PC-3 (cell line): ENCODE data around the gene R3HDML. TPM values are rescaled to one million over a fixed set of nuclear protein-coding genes. Genes with fewer than 3 reads are reported as not detected.

Experiments
- ATAC-seq: fragments of 200-7000 bp; cut with Tn5 transposase; 2 replicates; pipeline ENCODE4 v1.9.1; 2020; ENCODE audit warnings: mild to moderate bottlenecking, moderate library complexity
- BruUV-seq: library from RNA; stranded (reverse); fragments of 400-500 nt; replicated peaks from 2 replicates; lab custom pipeline; 2021; lab: Mats Ljungman, UMichigan
- CTCF ChIA-PET: fragments of 300-600 bp; sonication (Branson Sonifier 250); formaldehyde crosslinking; loops from one replicate; lab custom pipeline; 2022; ENCODE audit warnings: antibody characterized with exemption; lab: Charles Lee
- POLR2A ChIA-PET: fragments of 300-600 bp; sonication (Branson Sonifier 250); formaldehyde crosslinking; loops from one replicate; lab custom pipeline; 2022; ENCODE audit warnings: antibody characterized with exemption; ENCODE audit not compliant: unreplicated experiment; lab: Charles Lee
- DNase-seq: peaks from one replicate; pipeline ENCODE4 v3.0.0-alpha.2; 2015
- H2AFZ ChIP-seq: fragments of 300-600 bp; sonication (generic); 2 replicates; pipeline ENCODE4 v1.6.0; 2016; ENCODE audit warnings: antibody characterized with exemption, low read length
- H3F3A ChIP-seq: fragments of 300-600 bp; sonication (generic); one replicate; pipeline ENCODE4 v1.6.0; 2017; ENCODE audit warnings: antibody characterized with exemption, low read length, control low read depth, mild to moderate bottlenecking; ENCODE audit not compliant: unreplicated experiment
- H3K27ac ChIP-seq: fragments of 300-600 bp; sonication (generic); 2 replicates; pipeline ENCODE4 v1.5.1; 2016; ENCODE audit warnings: mild to moderate bottlenecking, low read length
- H3K27me3 ChIP-seq: fragments of 300-600 bp; sonication (generic); 2 replicates; pipeline ENCODE4 v1.6.1; 2016; ENCODE audit warnings: low read length, mixed read lengths
- H3K36me3 ChIP-seq: fragments of 300-600 bp; sonication (generic); 2 replicates; pipeline ENCODE4 v1.6.1; 2016; ENCODE audit warnings: low read depth, mixed run types, low read length, mixed read lengths
- H3K4me1 ChIP-seq: fragments of 300-600 bp; sonication (generic); 2 replicates; pipeline ENCODE4 v1.5.1; 2016; ENCODE audit warnings: low read length; ENCODE audit not compliant: insufficient read depth
- H3K4me2 ChIP-seq: fragments of 300-600 bp; sonication (generic); 2 replicates; pipeline ENCODE4 v1.6.0; 2016; ENCODE audit warnings: low read length
- H3K4me3 ChIP-seq: fragments of 300-600 bp; sonication (generic); 2 replicates; pipeline ENCODE4 v1.5.1; 2016; ENCODE audit warnings: mild to moderate bottlenecking, low read length, mixed read lengths
- H3K79me2 ChIP-seq: fragments of 300-600 bp; sonication (generic); 2 replicates; pipeline ENCODE4 v1.6.1; 2017; ENCODE audit warnings: low read length, mixed read lengths
- H3K9ac ChIP-seq: fragments of 300-600 bp; sonication (generic); 2 replicates; pipeline ENCODE4 v1.6.0; 2016; ENCODE audit warnings: mild to moderate bottlenecking, low read length
- H3K9me2 ChIP-seq: fragments of 300-600 bp; sonication (generic); replicated peaks from 2 replicates; pipeline ENCODE4 v1.6.1; 2016; ENCODE audit warnings: mixed run types, low read length, mixed read lengths
- H3K9me3 ChIP-seq: fragments of 300-600 bp; sonication (generic); 2 replicates; pipeline ENCODE4 v1.6.1; 2016; ENCODE audit warnings: low read length, mixed read lengths
- H4K20me1 ChIP-seq: fragments of 300-600 bp; sonication (generic); 2 replicates; pipeline ENCODE4 v1.6.1; 2016; ENCODE audit warnings: low read length, mixed read lengths
- CTCF ChIP-seq: fragments of 300-600 bp; sonication (generic); conservative IDR thresholded peaks from 2 replicates; pipeline ENCODE4 v1.5.1; 2017; ENCODE audit warnings: antibody characterized with exemption, low read depth, mild to moderate bottlenecking, low read length
- EZH2 ChIP-seq: fragments of 300-600 bp; sonication (generic); IDR thresholded peaks from one replicate; pipeline ENCODE4 v1.6.1; 2017; ENCODE audit warnings: antibody characterized with exemption, mild to moderate bottlenecking, low read length; ENCODE audit not compliant: unreplicated experiment
- EZH2phosphoT487 ChIP-seq: fragments of 300-600 bp; sonication (generic); IDR thresholded peaks from 2 replicates; pipeline ENCODE4 v1.6.1; 2018; ENCODE audit warnings: mild to moderate bottlenecking, antibody characterized with exemption, low read length, borderline replicate concordance
- intact Hi-C: fragments of 100-400 bp; cut with micrococcal nuclease; formaldehyde crosslinking; loops from 2 replicates; pipeline ENCODE4 v1.9.0; 2023
- total RNA-seq: library from RNA; depleted of rRNA; stranded (reverse); fragments of >200 nt; gene quantifications from 2 replicates; pipeline ENCODE4 v1.2.3, GENCODE V29; 2014

The R3HDML gene
- total RNA-seq, 1 experiment from 2014 or later, result not detected

GRCh38 chr20:44355498-44356352 is 18.9 kb downstream of the R3HDML start, which contains the start of gene HNF4A:
TSS of gene HNF4A (plus strand) at chr20:44355699. CDS start at chr20:44355805, 106 bp downstream.
- no TSS peak for BruUV-seq
- TF ChIP-seq CTCF (no peak), EZH2phosphoT487 (no peak), EZH2 (no peak)
- no peaks in the 10 kb centered on the region for H3K79me2 ChIP-seq
- no peaks in the 10 kb centered on the region for H3K36me3 ChIP-seq
- no peak within 1 kb of the TSS for H3K4me3 ChIP-seq
- H3K4me2 ChIP-seq, result no peak within 1 kb of the TSS
- CTCF ChIA-PET, result no interaction called here
- intact Hi-C loops, result no loop called here
- no peak within 1 kb of the TSS for H2AFZ ChIP-seq
- no peaks in the 10 kb centered on the region for H3K9me3 ChIP-seq
- H3K9me2 ChIP-seq, result no peaks in the 10 kb centered on the region
- POLR2A ChIA-PET, result no interaction called here
- H3F3A ChIP-seq, result no peaks in the 10 kb centered on the region
- DNase-seq (no peak), ATAC-seq (no peak)
- H3K27me3 ChIP-seq, result peaks cover 32% of the 10 kb centered on the region
- H3K4me1 ChIP-seq, result no peaks in the 10 kb centered on the region
- H3K27ac ChIP-seq, result no peak within 1 kb of the TSS
- no peak within 1 kb of the TSS for H3K9ac ChIP-seq
- H4K20me1 ChIP-seq, result no peaks in the 10 kb centered on the region

GRCh38 chr20:44356353-44356723 is 19.5 kb downstream of the R3HDML start:
- Histone ChIP-seq H3F3A (no peaks in the 10 kb centered on the region), H2AFZ (no peak overlapping the region), H3K9ac (no peak overlapping the region), H3K79me2 (no peaks in the 10 kb centered on the region), H3K36me3 (no peaks in the 10 kb centered on the region), H3K9me3 (no peaks in the 10 kb centered on the region), H3K9me2 (no peaks in the 10 kb centered on the region), H3K27ac (no peak overlapping the region), H3K27me3 (peaks cover 32% of the 10 kb centered on the region), H4K20me1 (no peaks in the 10 kb centered on the region), H3K4me2 (no peak overlapping the region), H3K4me3 (no peak overlapping the region), H3K4me1 (no peaks in the 10 kb centered on the region)
- BruUV-seq, result no TSS peak
- TF ChIP-seq EZH2phosphoT487, result no peak
- ATAC-seq, result no peak
- ChIA-PET POLR2A (no interaction called here), CTCF (no interaction called here)
- intact Hi-C loops, result no loop called here
- DNase-seq, result no peak

- no peak overlapping the region for H3K4me2 ChIP-seq
- no peaks in the 10 kb centered on the region for H3K36me3 ChIP-seq
- H3K4me3 ChIP-seq, result no peak overlapping the region
- H3K27me3 ChIP-seq, result peaks cover 32% of the 10 kb centered on the region
- H3F3A ChIP-seq, result no peaks in the 10 kb centered on the region
- POLR2A ChIA-PET, result no interaction called here
- no peaks in the 10 kb centered on the region for H4K20me1 ChIP-seq
- H2AFZ ChIP-seq, result no peak overlapping the region
- intact Hi-C loops, result no loop called here
- no peak overlapping the region for H3K9ac ChIP-seq
- no peak for DNase-seq
- no peaks in the 10 kb centered on the region for H3K79me2 ChIP-seq
- H3K27ac ChIP-seq, result no peak overlapping the region
- CTCF ChIA-PET, result no interaction called here
- ATAC-seq, result no peak
- H3K9me3 ChIP-seq, result no peaks in the 10 kb centered on the region
- TF ChIP-seq EZH2, result no peak
- no peak for TF ChIP-seq EZH2phosphoT487
- no peak for TF ChIP-seq CTCF
- H3K9me2 ChIP-seq, result no peaks in the 10 kb centered on the region
- BruUV-seq, result no TSS peak
- no peaks in the 10 kb centered on the region for H3K4me1 ChIP-seq
Observed at GRCh38 chr20:44357020-44357419, 20.2 kb downstream of the R3HDML start.
